ENCODE data around the gene MEI1.

- TF ChIP-seq CTCF (IDR thresholded peaks at IDR 0.05), result no peak
- no peak for TF ChIP-seq POLR2AphosphoS5 (IDR thresholded peaks at IDR 0.05)
Measured at GRCh38 chr22:41787331-41787730, 88.0 kb downstream of the MEI1 start.

All from stomach (tissue), 4 donors.